GM23338 (cell line): ENCODE measurements around the gene PDE4D. TPM values are rescaled to one million over a fixed set of nuclear protein-coding genes. Genes with fewer than 3 reads are reported as not detected.

ENCODE experiments used
- ATAC-seq: fragments of 200-7000 bp; cut with Tn5 transposase; 3 replicates; pipeline ENCODE4 v1.9.1; 2020
- DNase-seq: peaks from one replicate; pipeline ENCODE4 v3.0.0-alpha.2; 2015; ENCODE audit warnings: low spot score
- H2AFZ ChIP-seq: fragments of 200-600 bp; sonication (generic); 2 replicates; pipeline ENCODE4 v1.8.0; 2016; ENCODE audit warnings: antibody characterized with exemption, mild to moderate bottlenecking, moderate library complexity
- H3F3A ChIP-seq: fragments of 200-600 bp; sonication (generic); replicated peaks from 2 replicates; pipeline ENCODE4 v1.8.0; 2017; ENCODE audit warnings: antibody characterized with exemption, mixed run types, low read depth
- H3K27ac ChIP-seq: fragments of 200-600 bp; sonication (generic); 2 replicates; pipeline ENCODE4 v1.6.1; 2016; ENCODE audit warnings: low read depth
- H3K27me3 ChIP-seq: fragments of 200-600 bp; sonication (generic); 2 replicates; pipeline ENCODE4 v1.8.0; 2016; ENCODE audit warnings: mild to moderate bottlenecking, mixed run types, moderate library complexity; ENCODE audit not compliant: insufficient read depth
- H3K36me3 ChIP-seq: fragments of 200-600 bp; sonication (generic); 2 replicates; pipeline ENCODE4 v1.8.0; 2016; ENCODE audit warnings: mild to moderate bottlenecking; ENCODE audit not compliant: insufficient read depth
- H3K4me1 ChIP-seq: fragments of 200-600 bp; sonication (generic); 2 replicates; pipeline ENCODE4 v1.8.0; 2016; ENCODE audit warnings: mild to moderate bottlenecking, moderate library complexity; ENCODE audit not compliant: insufficient read depth
- H3K4me2 ChIP-seq: fragments of 200-600 bp; sonication (generic); 2 replicates; pipeline ENCODE4 v1.7.1; 2017; ENCODE audit warnings: mixed run types
- H3K4me3 ChIP-seq: fragments of 200-600 bp; sonication (generic); 2 replicates; pipeline ENCODE4 v1.6.1; 2016; ENCODE audit warnings: mixed run types
- H3K79me2 ChIP-seq: fragments of 200-600 bp; sonication (generic); replicated peaks from 2 replicates; pipeline ENCODE4 v1.8.0; 2017; ENCODE audit warnings: mild to moderate bottlenecking; ENCODE audit not compliant: insufficient read depth
- H3K9me2 ChIP-seq: fragments of 200-600 bp; sonication (generic); 2 replicates; pipeline ENCODE4 v1.8.0; 2017; ENCODE audit not compliant: insufficient read depth
- H4K20me1 ChIP-seq: fragments of 200-600 bp; sonication (generic); replicated peaks from 2 replicates; pipeline ENCODE4 v1.8.0; 2017; ENCODE audit warnings: mild to moderate bottlenecking; ENCODE audit not compliant: insufficient read depth
- H3K27ac Mint-ChIP-seq: 2 replicates; pipeline ENCODE4 v1.8.0; 2020; ENCODE audit warnings: inconsistent platforms, mild to moderate bottlenecking, moderate library complexity, mixed read lengths
- H3K27me3 Mint-ChIP-seq: 3 replicates; pipeline ENCODE4 v1.8.0; 2022; ENCODE audit warnings: low read depth, mild to moderate bottlenecking, moderate library complexity, mixed read lengths, inconsistent platforms; ENCODE audit not compliant: insufficient read depth, poor library complexity
- H3K36me3 Mint-ChIP-seq: 3 replicates; pipeline ENCODE4 v1.8.0; 2021; ENCODE audit warnings: low read depth, mild to moderate bottlenecking, inconsistent platforms, moderate library complexity, mixed read lengths
- H3K4me1 Mint-ChIP-seq: 3 replicates; pipeline ENCODE4 v1.8.0; 2020; ENCODE audit warnings: mild to moderate bottlenecking, inconsistent platforms, mixed read lengths
- H3K4me3 Mint-ChIP-seq: 3 replicates; pipeline ENCODE4 v1.8.0; 2021; ENCODE audit warnings: moderate library complexity, mild to moderate bottlenecking, inconsistent platforms, mixed read lengths
- H3K9me3 Mint-ChIP-seq: 3 replicates; pipeline ENCODE4 v1.8.0; 2020; ENCODE audit warnings: moderate library complexity, mild to moderate bottlenecking, inconsistent platforms, mixed read lengths
- CTCF ChIP-seq, 2 experiments: fragments of 200-600 bp in 1 of 2; sonication (generic) in 1 of 2; conservative IDR thresholded peaks; 2 replicates each; pipeline versions ENCODE4 v1.5.1 to v1.6.1; 2016 to 2017; ENCODE audit warnings: antibody characterized with exemption in 2 of 2, low read depth in 2 of 2, mild to moderate bottlenecking in 2 of 2, moderate library complexity in 1 of 2
- ETS1 ChIP-seq: IDR thresholded peaks from 2 replicates; pipeline ENCODE4 v1.6.1; 2016; ENCODE audit warnings: antibody characterized with exemption
- JUNB ChIP-seq: IDR thresholded peaks from one replicate; pipeline ENCODE4 v1.6.1; 2016; ENCODE audit warnings: antibody characterized with exemption; ENCODE audit not compliant: unreplicated experiment
- ZNF114 ChIP-seq: fragments of 250-450 bp; sonication (Bioruptor Pico); IDR thresholded peaks from 2 replicates; pipeline ENCODE4 v1.5.0; 2020; ENCODE audit warnings: mild to moderate bottlenecking, moderate library complexity
- polyA plus RNA-seq: library from polyadenylated mRNA; unstranded; fragments of >200 nt; fragmentation: Nextera tagmentation; extraction: Ambion mirVana; gene quantifications from 2 replicates; pipeline ENCODE4 v1.2.1, GENCODE V29; 2016
- total RNA-seq: library from RNA; depleted of rRNA; stranded (reverse); fragments of >200 nt; shearing (Covaris generic); gene quantifications from 2 replicates; pipeline ENCODE4 v1.2.3, GENCODE V29; 2014
- TF ChIP-seq, protein P1 (sequence below): IDR thresholded peaks from one replicate; pipeline ENCODE4 v1.6.1; 2018; ENCODE audit warnings: antibody characterized with exemption; ENCODE audit not compliant: unreplicated experiment

Gene PDE4D
- total and polyA plus RNA-seq, 2 experiments from 2014 or later: 2.1 to 4.7 TPM

DNA sequence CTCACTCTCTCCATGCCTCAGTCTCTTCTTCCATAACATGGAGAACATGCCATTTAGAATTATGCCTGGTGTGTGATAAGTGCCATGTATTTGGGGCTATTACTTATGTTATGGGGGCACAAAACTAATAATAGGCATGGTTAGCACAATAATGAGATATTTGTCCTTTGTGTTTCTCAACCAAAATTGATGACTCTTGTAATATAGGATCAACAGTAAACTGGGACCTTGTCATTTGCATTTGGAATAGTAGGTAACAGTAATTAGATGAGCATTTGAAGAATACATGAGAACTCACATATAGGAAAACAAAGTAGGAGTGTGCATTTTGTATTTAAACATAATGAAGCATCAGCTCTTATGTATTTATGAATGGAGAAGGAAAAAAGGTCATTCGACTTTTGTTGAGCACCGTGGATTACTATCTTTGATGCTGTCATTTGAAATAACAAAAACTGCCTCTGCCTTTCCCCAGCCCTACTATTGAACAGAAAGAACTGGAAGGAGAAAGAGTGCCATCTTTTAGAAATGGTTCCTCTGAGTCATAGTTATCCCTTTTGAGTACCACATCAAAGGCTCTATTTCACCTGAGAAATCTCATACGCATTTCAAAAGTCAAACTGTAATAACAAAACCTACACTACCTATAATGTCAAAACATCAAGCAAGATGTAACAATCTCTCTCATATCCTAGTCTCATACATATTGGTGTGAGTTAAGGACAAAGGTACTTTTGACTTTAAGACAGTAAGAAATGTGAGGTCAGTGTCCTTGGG lies 655.2 kb downstream of the PDE4D start:
- Histone ChIP-seq H3F3A (no peaks in the 10 kb centered on the region), H2AFZ (no peak overlapping the region), H3K27me3 (no peaks in the 10 kb centered on the region), H3K9me2 (no peaks in the 10 kb centered on the region), H3K36me3 (no peaks in the 10 kb centered on the region), H3K27ac (no peak overlapping the region), H3K79me2 (no peaks in the 10 kb centered on the region), H3K4me2 (no peak overlapping the region), H4K20me1 (no peaks in the 10 kb centered on the region), H3K4me1 (no peaks in the 10 kb centered on the region), H3K4me3 (no peak overlapping the region)
- ATAC-seq (no peak), DNase-seq (no peak)
- H3K27ac Mint-ChIP-seq: no peak overlapping the region
- no peaks in the 10 kb centered on the region for H3K36me3 Mint-ChIP-seq
- peaks cover 9% of the 10 kb centered on the region; the same call in 2 of the 3 replicates for H3K4me1 Mint-ChIP-seq
- peaks cover 2% of the 10 kb centered on the region for H3K27me3 Mint-ChIP-seq
- TF ChIP-seq ZNF114 (CRISPR knock-in tag) (no peak), JUNB (no peak), ETS1 (no peak), CTCF (conservative IDR thresholded peaks at IDR 0.05; ENCODE audit: low read depth in 2 of 2) (no peak)
- TF ChIP-seq, protein P1, sequence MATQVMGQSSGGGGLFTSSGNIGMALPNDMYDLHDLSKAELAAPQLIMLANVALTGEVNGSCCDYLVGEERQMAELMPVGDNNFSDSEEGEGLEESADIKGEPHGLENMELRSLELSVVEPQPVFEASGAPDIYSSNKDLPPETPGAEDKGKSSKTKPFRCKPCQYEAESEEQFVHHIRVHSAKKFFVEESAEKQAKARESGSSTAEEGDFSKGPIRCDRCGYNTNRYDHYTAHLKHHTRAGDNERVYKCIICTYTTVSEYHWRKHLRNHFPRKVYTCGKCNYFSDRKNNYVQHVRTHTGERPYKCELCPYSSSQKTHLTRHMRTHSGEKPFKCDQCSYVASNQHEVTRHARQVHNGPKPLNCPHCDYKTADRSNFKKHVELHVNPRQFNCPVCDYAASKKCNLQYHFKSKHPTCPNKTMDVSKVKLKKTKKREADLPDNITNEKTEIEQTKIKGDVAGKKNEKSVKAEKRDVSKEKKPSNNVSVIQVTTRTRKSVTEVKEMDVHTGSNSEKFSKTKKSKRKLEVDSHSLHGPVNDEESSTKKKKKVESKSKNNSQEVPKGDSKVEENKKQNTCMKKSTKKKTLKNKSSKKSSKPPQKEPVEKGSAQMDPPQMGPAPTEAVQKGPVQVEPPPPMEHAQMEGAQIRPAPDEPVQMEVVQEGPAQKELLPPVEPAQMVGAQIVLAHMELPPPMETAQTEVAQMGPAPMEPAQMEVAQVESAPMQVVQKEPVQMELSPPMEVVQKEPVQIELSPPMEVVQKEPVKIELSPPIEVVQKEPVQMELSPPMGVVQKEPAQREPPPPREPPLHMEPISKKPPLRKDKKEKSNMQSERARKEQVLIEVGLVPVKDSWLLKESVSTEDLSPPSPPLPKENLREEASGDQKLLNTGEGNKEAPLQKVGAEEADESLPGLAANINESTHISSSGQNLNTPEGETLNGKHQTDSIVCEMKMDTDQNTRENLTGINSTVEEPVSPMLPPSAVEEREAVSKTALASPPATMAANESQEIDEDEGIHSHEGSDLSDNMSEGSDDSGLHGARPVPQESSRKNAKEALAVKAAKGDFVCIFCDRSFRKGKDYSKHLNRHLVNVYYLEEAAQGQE: no peak
- no peaks in the 10 kb centered on the region for H3K9me3 Mint-ChIP-seq
- no peak overlapping the region for H3K4me3 Mint-ChIP-seq

GRCh38 chr5:59236986-59237385 lies 656.5 kb downstream of the PDE4D start:
- Histone ChIP-seq H2AFZ (no peak overlapping the region), H3K36me3 (no peaks in the 10 kb centered on the region), H3K27ac (no peak overlapping the region), H3K79me2 (no peaks in the 10 kb centered on the region), H3K4me3 (no peak overlapping the region), H3K4me1 (no peaks in the 10 kb centered on the region), H3K27me3 (no peaks in the 10 kb centered on the region), H3K9me2 (no peaks in the 10 kb centered on the region), H4K20me1 (no peaks in the 10 kb centered on the region), H3K4me2 (no peak overlapping the region), H3F3A (no peaks in the 10 kb centered on the region)
- Mint-ChIP-seq H3K4me1 (peaks cover 9% of the 10 kb centered on the region; the same call in 2 of the 3 replicates), H3K27me3 (peaks cover 2% of the 10 kb centered on the region), H3K4me3 (no peak overlapping the region), H3K27ac (no peak overlapping the region), H3K36me3 (no peaks in the 10 kb centered on the region), H3K9me3 (no peaks in the 10 kb centered on the region)
- DNase-seq: no peak
- ATAC-seq: no peak
- TF ChIP-seq ZNF114 (CRISPR knock-in tag): no peak
- no peak for TF ChIP-seq JUNB
